Transverse colon (tissue), 4 donors: Measurements from ENCODE around the gene SLC39A3. TPM values are rescaled to one million over a fixed set of nuclear protein-coding genes. Genes with fewer than 3 reads are reported as not detected.

Experiments used
- DNase-seq: peaks from one replicate; pipeline ENCODE4 v3.0.0-alpha.2; 2019
- H3K27ac ChIP-seq, 4 donors: fragments of 200-600 bp; sonication (generic); 2 replicates each; pipeline ENCODE4 v1.5.1; 2016 to 2018; ENCODE audit warnings: inconsistent platforms in 4 of 4
- H3K27me3 ChIP-seq: fragments of 200-600 bp; sonication (generic); 2 replicates; pipeline ENCODE4 v1.5.1; 2017; ENCODE audit warnings: inconsistent platforms
- H3K36me3 ChIP-seq, 4 donors: fragments of 200-600 bp; sonication (generic); 2 replicates each; pipeline ENCODE4 v1.5.1; 2017 to 2019; ENCODE audit warnings: inconsistent platforms in 4 of 4
- H3K4me1 ChIP-seq, 4 donors: fragments of 200-600 bp; sonication (generic); 2 replicates each; pipeline ENCODE4 v1.5.1; 2017 to 2020; ENCODE audit warnings: inconsistent platforms in 4 of 4
- H3K4me3 ChIP-seq, 4 donors: fragments of 200-600 bp; sonication (generic); 1 replicate in 1 of 4; 2 replicates in 3 of 4; pipeline versions ENCODE4 v1.5.1 to v1.6.1; 2017 to 2019; ENCODE audit warnings: inconsistent platforms in 4 of 4
- H3K9me3 ChIP-seq, 2 donors: fragments of 200-600 bp; sonication (generic); 2 replicates each; pipeline ENCODE4 v1.5.1; 2017 to 2019; ENCODE audit warnings: inconsistent platforms in 2 of 2
- EP300 ChIP-seq: sonication (generic); formaldehyde crosslinking; IDR thresholded peaks from one replicate; pipeline ENCODE4 v1.6.1; 2017; ENCODE audit warnings: antibody characterized with exemption, low read depth
- POLR2A ChIP-seq: fragments of 450-650 bp; IDR thresholded peaks from one replicate; pipeline ENCODE4 v1.6.1; 2016; ENCODE audit warnings: antibody characterized with exemption, mild to moderate bottlenecking, moderate library complexity
- POLR2AphosphoS5 ChIP-seq, 3 donors: sonication (generic); formaldehyde crosslinking; IDR thresholded peaks; one replicate each; pipeline ENCODE4 v1.6.1; 2016; ENCODE audit warnings: antibody characterized with exemption in 3 of 3
- WGBS, 2 donors: methylation state at CpG; one replicate each; pipeline ENCODE4 v1.1.5; 2018; ENCODE audit warnings: low coverage in 1 of 2; 5-methylcytosine and 5-hydroxymethylcytosine counted together
- in situ Hi-C, 4 donors: fragments of 200-750 bp; cut with MboI; loops; one replicate each; pipeline versions ENCODE4 v1.15.0 to v1.15.1; 2017; ENCODE audit warnings: low sequenced_read_pairs in 3 of 4, low pct_ligation_motif_present in 1 of 4, low pct_unique_long_range_greater_than_20kb in 1 of 4
- intact Hi-C: fragments of 100-400 bp; cut with DNase I; formaldehyde crosslinking; loops from one replicate; pipeline ENCODE4 v1.15.1; 2023; ENCODE audit warnings: low total_unique reads
- total RNA-seq, 4 donors: library from RNA; depleted of rRNA; stranded (reverse); fragments of >200 nt; gene quantifications; one replicate each; pipeline ENCODE4 v1.1.0, GENCODE V29; 2016
- TF ChIP-seq, protein P1 (sequence below), 5 experiments: fragments of 200-600 bp in 3 of 5; fragments of 450-650 bp in 2 of 5; sonication (generic) in 3 of 5; IDR thresholded peaks; 1 replicate in 2 of 5; 2 replicates in 3 of 5; pipeline ENCODE4 v1.5.1; 2016 to 2017; ENCODE audit warnings: antibody characterized with exemption in 5 of 5, inconsistent platforms in 3 of 5, mild to moderate bottlenecking in 2 of 5, moderate library complexity in 1 of 5

Gene SLC39A3
- total RNA-seq, 4 donors from 2014 or later: 10.1 to 40.4 (median 24.7) TPM

DNA sequence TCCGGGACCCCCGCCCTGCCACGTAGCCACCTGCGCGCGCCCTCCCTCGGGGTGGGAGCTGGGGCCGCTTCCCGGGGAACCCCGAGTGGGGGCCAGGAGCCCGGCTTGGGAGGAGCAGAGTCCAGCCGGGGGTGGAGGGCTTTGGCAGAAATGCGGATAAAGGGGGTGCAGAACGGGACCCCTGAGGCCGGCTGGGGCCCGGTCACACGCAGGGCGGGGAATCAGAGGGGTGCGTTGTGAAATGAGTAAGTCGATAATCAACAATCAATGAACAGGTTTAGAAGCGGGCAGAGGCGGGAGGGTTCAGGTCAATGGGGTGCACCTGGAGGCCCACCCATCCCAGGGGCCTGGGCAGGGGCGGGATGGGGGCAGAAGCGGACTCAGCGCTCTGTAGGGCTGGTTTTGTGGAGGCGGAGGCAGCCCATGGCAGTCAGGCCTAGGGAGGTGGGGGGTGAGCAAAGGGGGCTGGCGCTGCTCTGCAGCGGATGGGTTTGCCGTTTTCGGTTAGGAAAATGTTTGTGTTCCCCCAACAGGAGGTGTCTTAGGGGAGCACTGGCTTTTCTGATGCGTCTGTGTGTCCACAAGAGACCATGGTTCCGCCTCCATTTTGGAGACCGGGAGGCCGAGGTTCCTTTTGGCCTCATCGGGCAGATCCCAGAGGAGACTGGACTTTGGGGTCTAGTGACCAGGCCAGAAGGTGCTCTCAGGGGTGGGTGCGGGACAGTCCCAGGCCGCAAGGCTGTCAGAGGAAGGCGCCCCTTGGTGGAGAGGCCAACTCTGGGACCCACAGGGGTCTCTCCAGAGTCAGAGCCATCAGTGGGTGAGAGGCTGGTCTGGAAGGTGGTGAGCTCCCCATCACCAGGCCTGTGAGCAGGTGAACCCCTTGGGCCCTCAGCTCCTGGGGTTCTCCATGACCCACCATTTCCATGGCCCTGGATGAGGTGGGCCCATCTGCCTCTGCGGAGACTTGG lies 18.0 kb downstream of the SLC39A3 start:
- DNase-seq: no peak
- Histone ChIP-seq H3K4me3 (peak overlapping the region in 2 of 4 donors; percentile 19 to 32), H3K9me3 (no peaks in the 10 kb centered on the region), H3K36me3 (no peaks in the 10 kb centered on the region), H3K4me1 (peaks cover 9 to 28% (median 19%) of the 10 kb centered on the region in 4 donors), H3K27me3 (peaks cover 85% of the 10 kb centered on the region), H3K27ac (no peak overlapping the region)
- WGBS, 2 donors: 36 to 53% methylated on average over 6 to 38 of the region's 39 CpGs
- intact Hi-C loops: no loop called here
- in situ Hi-C loops: no loop called here
- TF ChIP-seq EP300: no peak
- TF ChIP-seq, protein P1, sequence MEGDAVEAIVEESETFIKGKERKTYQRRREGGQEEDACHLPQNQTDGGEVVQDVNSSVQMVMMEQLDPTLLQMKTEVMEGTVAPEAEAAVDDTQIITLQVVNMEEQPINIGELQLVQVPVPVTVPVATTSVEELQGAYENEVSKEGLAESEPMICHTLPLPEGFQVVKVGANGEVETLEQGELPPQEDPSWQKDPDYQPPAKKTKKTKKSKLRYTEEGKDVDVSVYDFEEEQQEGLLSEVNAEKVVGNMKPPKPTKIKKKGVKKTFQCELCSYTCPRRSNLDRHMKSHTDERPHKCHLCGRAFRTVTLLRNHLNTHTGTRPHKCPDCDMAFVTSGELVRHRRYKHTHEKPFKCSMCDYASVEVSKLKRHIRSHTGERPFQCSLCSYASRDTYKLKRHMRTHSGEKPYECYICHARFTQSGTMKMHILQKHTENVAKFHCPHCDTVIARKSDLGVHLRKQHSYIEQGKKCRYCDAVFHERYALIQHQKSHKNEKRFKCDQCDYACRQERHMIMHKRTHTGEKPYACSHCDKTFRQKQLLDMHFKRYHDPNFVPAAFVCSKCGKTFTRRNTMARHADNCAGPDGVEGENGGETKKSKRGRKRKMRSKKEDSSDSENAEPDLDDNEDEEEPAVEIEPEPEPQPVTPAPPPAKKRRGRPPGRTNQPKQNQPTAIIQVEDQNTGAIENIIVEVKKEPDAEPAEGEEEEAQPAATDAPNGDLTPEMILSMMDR (IDR thresholded peaks at IDR 0.05): no peak
- TF ChIP-seq POLR2AphosphoS5 (IDR thresholded peaks at IDR 0.05): no peak
- no peak for TF ChIP-seq POLR2A

DNA sequence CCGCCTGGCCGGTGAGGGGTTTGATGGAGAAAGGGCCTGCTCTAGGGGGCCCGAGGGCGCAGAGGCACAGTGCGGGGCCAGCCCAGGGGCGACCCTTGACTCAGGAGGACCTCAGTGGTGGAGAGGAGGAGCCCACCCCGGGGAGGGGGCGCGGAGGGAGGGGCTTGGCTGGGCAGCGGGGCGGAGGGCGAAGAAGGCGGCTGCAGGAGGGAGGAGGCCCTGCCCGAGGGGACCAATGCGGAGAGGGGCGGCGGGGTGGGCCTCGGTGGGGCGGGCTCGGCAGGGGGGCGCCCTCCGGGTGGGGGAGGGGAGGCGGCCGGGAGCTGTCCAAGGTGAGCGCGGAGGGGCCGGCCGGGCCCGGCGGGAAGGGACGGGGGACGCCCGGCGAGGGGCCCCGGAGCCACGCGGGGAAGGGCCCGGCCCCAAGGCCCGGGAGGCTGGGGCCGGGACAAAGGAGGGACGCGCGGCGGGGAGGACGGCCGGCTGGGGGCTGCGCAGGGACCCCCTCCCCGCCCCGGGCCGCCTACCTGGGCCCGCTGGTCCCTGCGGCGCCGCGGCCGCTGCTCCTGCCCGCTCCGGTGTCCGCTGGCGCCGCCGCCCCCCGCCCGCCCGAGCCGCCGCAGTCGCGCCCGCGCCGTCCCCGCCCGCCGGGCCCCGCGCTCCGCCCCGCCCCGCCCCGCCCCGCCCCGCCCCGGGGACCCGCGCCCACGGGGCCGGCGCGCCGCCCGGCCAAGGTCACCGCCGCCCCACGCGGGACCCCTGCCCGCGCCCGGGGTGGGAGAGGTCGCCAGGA lies 18.8 kb downstream of the SLC39A3 start, which contains the start of gene DIRAS1:
TSS of gene DIRAS1 (minus strand) at position 596 of the 793 bp plus-strand sequence. CDS start 3,566 bp downstream, outside the sequence.
- no peak for DNase-seq
- WGBS, 2 donors: 3% methylated on average over 31 of the region's 100 CpGs; no CpG with 5 or more reads in 1 of the 2 donors
- Histone ChIP-seq H3K9me3 (no peaks in the 10 kb centered on the region), H3K4me3 (peak within 1 kb of the TSS in 3 of 4 donors; percentile 16 to 45 (median 42)), H3K27ac (no peak within 1 kb of the TSS), H3K27me3 (peaks cover 76% of the 10 kb centered on the region), H3K4me1 (peaks cover 9 to 28% (median 19%) of the 10 kb centered on the region in 4 donors), H3K36me3 (no peaks in the 10 kb centered on the region)
- in situ Hi-C loops (no loop called here), intact Hi-C loops (no loop called here)
- TF ChIP-seq EP300 (no peak), POLR2A (no peak), POLR2AphosphoS5 (IDR thresholded peaks at IDR 0.05) (no peak)
- TF ChIP-seq, protein P1 (IDR thresholded peaks at IDR 0.05): no peak

DNA sequence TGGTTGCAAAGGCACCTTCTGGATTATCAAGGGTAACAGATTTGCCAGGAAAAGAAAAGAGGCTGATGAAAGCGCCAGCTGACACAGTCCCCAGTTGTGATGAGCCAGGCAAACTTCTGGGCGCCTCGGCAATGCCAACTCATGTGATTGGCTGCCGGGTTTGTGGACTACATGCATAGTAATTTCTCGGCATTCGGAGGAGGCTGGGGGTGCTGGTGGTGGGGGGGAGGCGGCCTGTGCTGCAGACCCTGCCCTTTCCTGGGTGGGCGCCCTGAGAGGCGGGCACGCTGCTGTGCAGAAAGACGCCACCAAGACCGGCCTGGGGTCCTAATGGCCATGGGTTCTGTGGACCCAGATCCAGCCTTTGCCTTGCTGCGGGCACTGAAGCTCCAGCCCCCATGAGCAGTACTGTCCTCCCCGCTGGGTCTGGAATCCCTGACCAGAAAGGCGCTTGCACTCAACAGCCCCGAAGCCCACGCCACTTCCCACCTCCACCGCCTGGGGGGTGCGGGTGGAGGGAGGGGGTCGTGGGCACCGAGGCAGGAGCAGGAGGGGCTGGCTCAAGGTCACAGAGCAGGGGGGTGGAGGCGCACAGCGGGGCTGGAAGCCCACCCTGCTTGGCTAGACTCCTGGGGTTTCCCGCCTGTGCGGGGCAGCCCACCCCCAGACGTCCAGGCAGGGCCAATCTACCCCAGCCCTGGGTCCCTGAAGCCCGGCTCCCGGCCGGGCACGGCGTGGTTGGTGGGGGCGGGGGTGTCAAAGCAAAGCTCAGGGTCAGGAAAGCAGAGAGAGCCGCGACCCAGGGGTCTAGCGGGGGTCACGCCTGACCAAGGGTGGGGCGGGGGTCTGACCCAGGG lies 19.7 kb downstream of the SLC39A3 start:
- no peak for DNase-seq
- Histone ChIP-seq H3K27me3 (peaks cover 69% of the 10 kb centered on the region), H3K27ac (no peak overlapping the region), H3K4me3 (peak overlapping the region in 3 of 4 donors; percentile 16 to 45 (median 42)), H3K9me3 (no peaks in the 10 kb centered on the region), H3K36me3 (no peaks in the 10 kb centered on the region), H3K4me1 (peaks cover 9 to 28% (median 19%) of the 10 kb centered on the region in 4 donors)
- 0 to 10% methylated on average over 1 to 34 of the region's 37 CpGs for WGBS, 2 donors
- TF ChIP-seq POLR2AphosphoS5 (IDR thresholded peaks at IDR 0.05) (no peak), POLR2A (no peak), EP300 (no peak)
- TF ChIP-seq, protein P1 (IDR thresholded peaks at IDR 0.05): no peak
- intact Hi-C loops: no loop called here
- in situ Hi-C loops: no loop called here
